MM.1S (cell line): ENCODE results near the gene SLC9A5.

Experiments
- CTCF ChIP-seq: fragments of 300-600 bp; sonication (generic); IDR thresholded peaks from 2 replicates; pipeline ENCODE4 v1.5.1; 2016; ENCODE audit warnings: antibody characterized with exemption, low read length, mixed read lengths
- EZH2 ChIP-seq: fragments of 300-600 bp; sonication (generic); optimal IDR thresholded peaks from 2 replicates; pipeline ENCODE3; 2017; ENCODE audit warnings: low read depth, mild to moderate bottlenecking, antibody characterized with exemption, low read length, mixed read lengths
- EZH2phosphoT487 ChIP-seq: fragments of 300-600 bp; sonication (generic); IDR thresholded peaks from 2 replicates; pipeline ENCODE4 v1.6.1; 2018; ENCODE audit warnings: antibody characterized with exemption, low read length

GRCh38 chr16:67254801-67255552, 6.2 kb downstream of the SLC9A5 start:
- no peak for TF ChIP-seq CTCF
- no peak for TF ChIP-seq EZH2
- no peak for TF ChIP-seq EZH2phosphoT487
